Measurements from ENCODE around the gene METTL6.
"Not testable (repeated sequence)": the region's sequence is repeated elsewhere in the genome, so short reads cannot be mapped to it uniquely, and the experiment has no call there.

METTL6 gene

GRCh38 chr3:15401936-15402335 is 25.4 kb downstream of the METTL6 start:
- DNase-seq, result no peak

DNA sequence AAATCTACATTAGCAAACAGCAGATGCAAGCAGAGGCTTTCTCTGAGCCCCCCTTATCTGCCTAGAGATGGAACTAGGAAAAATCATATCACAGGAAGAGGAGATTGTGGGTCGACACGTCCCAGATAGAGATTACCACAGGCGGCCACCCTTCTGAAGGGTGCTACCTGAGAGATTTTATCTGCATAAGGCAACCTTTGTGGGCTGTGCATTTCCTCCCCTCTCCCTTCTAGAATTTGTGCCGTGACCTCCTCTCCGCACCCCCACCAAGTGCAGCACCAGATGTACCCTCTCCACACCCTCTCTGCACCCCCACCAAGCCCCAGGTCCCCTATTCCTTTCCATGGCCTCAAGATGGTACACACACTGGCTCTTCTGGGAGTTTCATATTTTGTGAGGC is 27.4 kb downstream of the METTL6 start:
- no peak for DNase-seq

DNA sequence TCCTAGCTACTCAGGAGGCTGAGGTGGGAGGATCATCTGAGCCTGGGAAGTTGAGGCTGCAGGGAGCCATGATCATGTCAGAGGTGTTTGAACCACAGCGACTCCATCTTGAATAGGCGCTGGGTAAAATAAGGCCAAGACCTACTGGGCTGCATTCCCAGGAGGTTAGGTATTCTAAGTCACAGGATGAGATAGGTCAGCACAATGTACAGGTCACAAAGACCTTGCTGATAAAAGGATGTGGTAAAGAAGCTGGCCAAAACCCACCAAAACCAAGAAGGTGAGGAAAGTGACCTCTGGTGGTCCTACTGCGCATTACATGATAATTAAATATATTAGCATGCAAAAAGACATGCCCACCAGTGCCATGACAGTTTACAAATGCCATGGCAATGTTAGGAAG is 28.6 kb downstream of the METTL6 start:
- DNase-seq, result not testable (repeated sequence)

GRCh38 chr3:15393252-15393651 is 34.1 kb downstream of the METTL6 start:
- not testable (repeated sequence) for DNase-seq

DNA sequence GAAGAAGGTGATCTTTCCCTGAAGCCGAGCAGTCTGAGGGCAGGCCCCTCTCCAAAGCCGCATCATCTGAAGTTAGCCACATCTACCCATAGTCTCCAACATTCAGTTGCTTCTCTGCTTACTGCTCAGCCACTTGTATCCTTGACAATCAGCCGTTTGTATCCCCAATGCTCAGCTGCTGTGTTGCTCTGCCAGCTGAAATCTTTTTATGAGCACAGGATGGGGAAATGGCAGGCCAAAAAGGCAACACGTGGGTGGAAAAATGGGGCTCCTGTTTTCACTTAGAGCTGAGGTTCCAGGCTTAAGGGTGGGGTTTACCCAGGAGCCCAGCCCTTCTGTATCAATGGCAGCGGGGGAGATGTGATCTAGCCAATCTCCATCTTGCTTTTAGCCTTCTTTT is 36.3 kb downstream of the METTL6 start:
- DNase-seq, result no peak

- DNase-seq, result no peak
These were observed 36.9 kb downstream of the METTL6 start for GRCh38 chr3:15390460-15390859.

DNA sequence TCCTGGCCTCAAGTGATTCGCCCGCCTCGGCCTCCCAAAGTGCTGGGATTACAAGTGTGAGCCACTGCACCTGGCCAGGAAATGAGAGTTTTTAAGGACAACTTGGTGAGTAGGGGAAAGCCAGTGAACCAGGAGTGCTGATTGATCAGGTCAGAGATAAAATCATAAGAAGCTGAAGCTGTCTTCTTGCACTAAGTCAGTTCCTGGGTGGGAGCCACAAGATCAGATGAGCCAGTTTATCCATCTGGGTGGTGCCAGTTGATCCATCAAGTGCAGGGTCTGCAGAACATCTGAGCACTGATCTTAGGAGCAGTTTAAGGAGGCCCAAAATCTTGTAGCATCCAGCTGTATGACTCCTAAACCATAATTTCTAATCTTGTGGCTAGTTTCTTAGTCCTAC is 39.0 kb downstream of the METTL6 start:
- DNase-seq, result not testable (repeated sequence)

GRCh38 chr3:15387735-15388134 is 39.6 kb downstream of the METTL6 start:
- DNase-seq, result no peak

- DNase-seq, result no peak
These were observed 40.2 kb downstream of the METTL6 start for GRCh38 chr3:15387171-15387581.

DNA sequence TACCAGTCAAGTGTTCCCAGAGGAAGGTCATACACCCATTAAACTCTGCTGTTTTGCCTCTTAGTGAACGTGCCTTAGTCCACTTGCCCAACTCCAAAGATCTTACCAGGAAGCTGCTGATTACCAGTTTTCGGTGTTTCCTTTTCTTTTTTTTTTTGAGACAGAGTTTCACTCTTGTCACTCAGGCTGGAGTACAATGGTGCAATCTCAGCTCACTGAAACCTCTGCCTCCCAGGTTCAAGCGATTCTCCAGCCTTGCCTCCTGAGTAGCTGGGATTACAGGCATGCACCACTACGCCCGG is 40.7 kb downstream of the METTL6 start:
- not testable (repeated sequence) for DNase-seq

GRCh38 chr3:15385901-15386653 is 41.3 kb downstream of the METTL6 start:
- DNase-seq, result no peak

- not testable (repeated sequence) for DNase-seq
These were observed 42.1 kb downstream of the METTL6 start for GRCh38 chr3:15385238-15385695.

DNA sequence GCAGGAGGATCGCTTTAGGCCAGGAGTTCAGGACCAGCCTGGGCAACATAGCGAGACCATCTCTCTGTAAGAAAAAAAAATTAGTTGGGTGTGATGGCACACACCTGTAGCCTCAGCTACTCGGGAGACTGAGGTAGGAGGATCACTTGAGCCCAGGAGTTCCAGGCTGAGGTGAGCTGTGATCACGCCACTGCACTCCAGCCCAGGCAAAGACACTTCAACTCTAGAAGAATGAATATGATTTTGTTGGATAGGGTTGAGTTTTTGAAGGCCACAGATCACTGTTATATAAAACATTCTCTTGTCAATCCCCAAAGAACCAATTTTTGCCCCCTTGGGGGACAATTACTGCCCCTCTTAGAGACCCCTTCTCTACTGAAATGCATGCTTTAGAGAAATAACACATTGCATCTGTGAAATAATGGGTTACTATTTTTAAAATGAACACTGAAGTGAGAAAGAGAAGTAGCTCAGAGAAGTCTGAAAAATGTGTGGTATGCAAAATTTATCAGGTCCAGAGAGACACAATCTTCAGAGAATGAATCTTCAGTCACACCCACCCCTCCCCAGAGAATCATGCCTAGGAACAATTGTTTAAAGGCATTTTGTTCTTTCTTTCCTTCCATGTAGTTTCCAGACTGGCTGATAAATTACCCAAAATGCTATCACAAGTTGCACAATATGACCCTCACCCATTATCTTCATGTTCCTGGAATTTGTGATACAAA is 42.7 kb downstream of the METTL6 start:
- no peak for DNase-seq

- DNase-seq, result no peak
These were observed 44.9 kb downstream of the METTL6 start for GRCh38 chr3:15382405-15382923.

- no peak for DNase-seq
These were observed 46.1 kb downstream of the METTL6 start for GRCh38 chr3:15380980-15381890.

- DNase-seq, result peak; percentile 90 to 91
These were observed 49.2 kb downstream of the METTL6 start for GRCh38 chr3:15377961-15378791.

- DNase-seq, result no peak
These were observed 51.8 kb downstream of the METTL6 start for GRCh38 chr3:15375461-15376000.

GRCh38 chr3:15372918-15373317 is 54.4 kb downstream of the METTL6 start:
- no peak for DNase-seq

DNA sequence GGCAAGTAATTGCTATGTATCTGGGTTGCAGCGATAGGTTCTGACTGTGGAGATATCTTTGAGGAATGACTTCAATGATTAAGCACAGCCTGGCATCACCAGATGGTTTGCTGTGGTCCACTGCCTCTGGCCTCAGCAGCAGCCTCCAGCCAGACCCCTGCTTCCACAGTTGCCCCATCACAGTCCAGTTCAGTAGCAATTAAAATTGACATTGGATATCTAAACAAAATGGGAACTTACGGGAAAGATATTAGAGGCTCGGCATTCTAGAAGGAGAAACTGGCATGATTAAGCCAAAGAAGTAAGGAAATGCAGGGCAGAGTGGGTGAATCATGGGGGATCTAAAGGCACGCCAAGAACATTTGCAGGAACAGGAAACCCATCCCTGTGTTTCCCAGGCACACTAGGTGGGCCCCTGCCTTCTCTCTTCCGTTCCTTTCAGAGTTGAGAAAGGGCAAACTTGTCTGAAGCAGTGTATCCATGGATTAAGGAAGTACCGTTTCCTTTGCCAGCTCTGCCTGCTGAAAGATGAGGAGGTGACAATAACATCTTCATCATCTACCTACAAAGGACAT is 58.7 kb downstream of the METTL6 start:
- no peak for DNase-seq

- no peak for DNase-seq
These were observed 60.3 kb downstream of the METTL6 start for GRCh38 chr3:15367059-15367458.

- not testable (repeated sequence) for DNase-seq
These were observed 63.3 kb downstream of the METTL6 start for GRCh38 chr3:15364078-15364477.

Measured in NCI-H2081 (cell line).